ENCODE measurements around the gene ITM2C.

GRCh38 chr2:230895536-230896345, 31.0 kb downstream of the ITM2C start:
- TF ChIP-seq, protein P1, sequence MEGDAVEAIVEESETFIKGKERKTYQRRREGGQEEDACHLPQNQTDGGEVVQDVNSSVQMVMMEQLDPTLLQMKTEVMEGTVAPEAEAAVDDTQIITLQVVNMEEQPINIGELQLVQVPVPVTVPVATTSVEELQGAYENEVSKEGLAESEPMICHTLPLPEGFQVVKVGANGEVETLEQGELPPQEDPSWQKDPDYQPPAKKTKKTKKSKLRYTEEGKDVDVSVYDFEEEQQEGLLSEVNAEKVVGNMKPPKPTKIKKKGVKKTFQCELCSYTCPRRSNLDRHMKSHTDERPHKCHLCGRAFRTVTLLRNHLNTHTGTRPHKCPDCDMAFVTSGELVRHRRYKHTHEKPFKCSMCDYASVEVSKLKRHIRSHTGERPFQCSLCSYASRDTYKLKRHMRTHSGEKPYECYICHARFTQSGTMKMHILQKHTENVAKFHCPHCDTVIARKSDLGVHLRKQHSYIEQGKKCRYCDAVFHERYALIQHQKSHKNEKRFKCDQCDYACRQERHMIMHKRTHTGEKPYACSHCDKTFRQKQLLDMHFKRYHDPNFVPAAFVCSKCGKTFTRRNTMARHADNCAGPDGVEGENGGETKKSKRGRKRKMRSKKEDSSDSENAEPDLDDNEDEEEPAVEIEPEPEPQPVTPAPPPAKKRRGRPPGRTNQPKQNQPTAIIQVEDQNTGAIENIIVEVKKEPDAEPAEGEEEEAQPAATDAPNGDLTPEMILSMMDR (IDR thresholded peaks at IDR 0.05 in 4 of 5, conservative IDR thresholded peaks at IDR 0.05 in 1 of 5): no peak
- TF ChIP-seq POLR2A (IDR thresholded peaks at IDR 0.05): no peak

Data from gastrocnemius medialis (tissue), 4 donors.